CD4-positive, alpha-beta T cell treated with Interleukin-10 for 1 hour (primary cell): ENCODE data around the gene ZNF662.

Source experiments
- DNase-seq: peaks from one replicate; pipeline ENCODE4 v3.0.0-alpha.2; 2020

The ZNF662 gene

DNA sequence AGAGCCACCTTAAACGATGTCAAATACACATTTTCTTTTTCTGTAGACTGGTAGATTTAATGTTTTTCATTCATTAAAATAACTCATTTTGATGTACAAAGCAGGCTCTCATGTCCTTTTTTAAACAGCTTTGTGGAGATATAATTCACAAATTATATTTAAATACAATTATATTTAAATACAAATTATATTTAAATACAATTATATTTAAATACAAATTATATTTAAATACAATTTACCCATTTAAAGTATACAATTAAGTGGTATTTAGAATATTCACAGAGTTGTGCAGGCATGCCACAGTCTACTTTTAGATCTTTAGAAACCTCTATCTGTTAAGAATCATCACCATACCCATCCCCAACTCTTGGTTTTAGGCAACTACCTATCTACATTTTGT is 36.8 kb downstream of the ZNF662 start:
- DNase-seq: no peak

DNA sequence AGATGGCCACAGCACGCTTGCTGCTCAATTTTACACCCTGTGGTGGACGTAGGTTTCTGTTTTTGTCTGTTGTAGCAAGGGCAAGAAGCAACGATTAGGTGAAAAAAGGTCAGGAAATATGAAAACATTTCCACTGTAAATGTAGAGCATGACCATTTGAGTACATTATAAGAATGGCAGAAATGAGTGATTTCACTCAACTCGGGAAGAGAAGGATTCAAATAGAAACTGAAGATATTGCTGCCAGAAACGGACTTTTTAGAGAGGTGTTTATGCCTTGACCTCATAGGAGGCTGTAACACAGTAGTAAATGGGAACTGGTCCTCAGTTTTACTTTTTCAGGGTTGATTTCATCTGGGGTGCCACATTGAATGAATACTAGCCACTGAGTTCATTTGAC is 40.1 kb downstream of the ZNF662 start:
- no peak for DNase-seq

- DNase-seq: no peak
Measured at GRCh38 chr3:42957573-42957972, 51.6 kb downstream of the ZNF662 start.

DNA sequence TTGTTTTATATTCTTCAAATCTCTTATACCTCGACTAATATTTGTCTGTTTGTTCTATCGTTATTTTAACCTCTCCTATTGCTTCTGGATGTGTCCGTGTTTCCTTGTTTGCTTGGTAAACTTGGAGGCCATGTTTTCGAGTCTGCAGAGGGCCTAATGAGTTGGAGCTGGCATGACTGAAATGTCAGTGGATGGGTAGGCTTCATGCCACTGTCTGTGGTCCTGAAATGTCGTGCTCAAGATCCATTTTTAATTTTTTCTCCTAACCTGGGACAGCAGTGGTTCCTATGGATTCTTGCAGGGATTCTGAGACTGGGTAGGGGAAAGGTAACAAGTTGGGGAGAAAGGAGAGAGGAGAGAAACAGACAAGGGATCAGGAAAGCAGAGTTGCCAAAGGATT is 54.3 kb downstream of the ZNF662 start:
- DNase-seq: no peak

DNA sequence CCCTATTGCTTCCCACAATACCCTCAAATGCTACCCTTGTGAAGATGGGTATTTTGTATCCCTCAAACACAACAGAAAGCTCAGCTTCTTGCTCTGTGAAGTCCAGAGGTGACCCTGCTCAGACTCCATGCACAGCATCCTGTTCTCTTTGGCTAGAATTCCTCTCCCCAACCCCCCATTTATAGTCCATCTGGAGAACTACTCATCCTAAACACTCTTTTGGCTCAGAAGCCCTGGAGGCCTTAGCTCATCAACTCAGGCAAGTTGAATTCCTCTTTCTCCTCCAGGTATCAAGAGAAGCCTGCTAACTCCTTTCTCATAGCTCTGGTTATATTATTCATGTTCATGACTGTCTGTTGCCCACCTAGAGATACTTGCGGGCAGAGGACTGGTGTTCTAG is 54.8 kb downstream of the ZNF662 start:
- no peak for DNase-seq

DNA sequence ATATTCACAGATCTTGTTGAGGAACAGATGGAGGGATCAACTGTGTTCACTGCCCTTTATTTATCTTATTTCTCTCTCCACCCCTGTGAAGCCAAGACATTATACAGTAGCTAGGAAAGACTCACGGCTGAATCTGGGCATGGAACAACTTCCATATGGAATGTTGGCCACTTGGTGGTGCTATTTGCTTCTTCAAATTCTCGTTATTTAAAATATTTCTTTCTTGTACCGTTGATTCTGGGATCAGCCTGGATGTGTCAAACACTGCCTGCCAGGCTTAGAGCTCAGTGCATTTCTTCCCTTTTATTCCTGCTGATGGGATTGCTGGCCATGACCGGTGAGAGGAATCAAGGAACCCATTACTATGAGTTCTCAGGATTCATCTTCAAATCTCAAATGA is 55.7 kb downstream of the ZNF662 start:
- peak; percentile 49 for DNase-seq

DNA sequence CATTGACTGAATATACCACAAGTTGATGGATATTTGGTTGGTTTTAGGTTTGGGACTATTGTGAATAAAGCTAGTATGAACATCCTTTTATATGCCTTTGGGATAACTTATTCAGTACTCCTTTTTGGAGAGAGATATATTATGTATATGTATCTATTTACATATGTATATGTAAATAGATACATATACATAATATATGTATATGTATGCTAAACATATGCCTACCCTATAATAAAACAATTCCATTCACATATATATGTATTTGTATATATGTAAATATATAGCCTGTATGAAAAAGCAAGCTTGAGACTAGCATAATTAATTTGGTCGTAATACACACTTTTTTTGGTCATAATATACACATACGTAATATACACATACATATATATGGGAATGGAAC is 57.3 kb downstream of the ZNF662 start:
- no peak for DNase-seq

DNA sequence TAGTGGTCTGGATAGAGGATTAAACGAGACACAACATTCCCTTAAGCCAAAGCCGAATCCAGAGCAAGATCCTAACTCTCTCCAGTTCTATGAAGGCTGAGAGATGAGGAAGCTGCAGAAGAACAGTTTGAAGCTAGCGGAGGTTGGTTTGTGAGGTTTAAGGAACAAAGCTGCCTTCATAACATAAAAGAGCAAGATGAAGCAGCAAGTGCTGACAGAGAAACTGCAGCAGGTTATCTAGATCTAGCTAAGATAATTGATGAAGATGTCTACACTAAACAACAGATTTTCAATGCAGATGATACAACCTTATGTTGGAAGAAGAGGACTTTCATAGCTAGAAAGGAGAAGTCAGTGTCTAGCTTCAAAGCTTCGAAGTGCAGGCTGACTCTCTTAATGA is 58.3 kb downstream of the ZNF662 start:
- DNase-seq: no peak
